IPS-18a (cell line): ENCODE measurements around the gene AHDC1.
A peak's percentile ranks its signal among the peaks of the same experiment; 100 is the strongest.
"Not testable (repeated sequence)": the region's sequence is repeated elsewhere in the genome, so short reads cannot be mapped to it uniquely, and the experiment has no call there.

ENCODE experiments used
- H3K27ac ChIP-seq: one replicate; pipeline ENCODE4 v1.5.1; 2013; ENCODE audit warnings: low read length
- H3K27me3 ChIP-seq: one replicate; pipeline ENCODE4 v1.6.1; 2013; ENCODE audit warnings: mild to moderate bottlenecking, low read length; ENCODE audit not compliant: control insufficient read depth, insufficient read depth
- H3K36me3 ChIP-seq: one replicate; pipeline ENCODE4 v1.6.1; 2013; ENCODE audit warnings: low read depth, low read length; ENCODE audit not compliant: control insufficient read depth
- H3K4me1 ChIP-seq: one replicate; pipeline ENCODE4 v1.6.1; 2013; ENCODE audit warnings: low read depth, low read length; ENCODE audit not compliant: control insufficient read depth
- H3K4me3 ChIP-seq: one replicate; pipeline ENCODE4 v1.5.1; 2013; ENCODE audit warnings: low read length
- H3K9ac ChIP-seq: one replicate; pipeline ENCODE4 v1.6.1; 2013; ENCODE audit warnings: mild to moderate bottlenecking, low read length, moderate library complexity
- H3K9me3 ChIP-seq: one replicate; pipeline ENCODE4 v1.6.1; 2013; ENCODE audit warnings: low read depth, low read length; ENCODE audit not compliant: control insufficient read depth

Gene AHDC1

DNA sequence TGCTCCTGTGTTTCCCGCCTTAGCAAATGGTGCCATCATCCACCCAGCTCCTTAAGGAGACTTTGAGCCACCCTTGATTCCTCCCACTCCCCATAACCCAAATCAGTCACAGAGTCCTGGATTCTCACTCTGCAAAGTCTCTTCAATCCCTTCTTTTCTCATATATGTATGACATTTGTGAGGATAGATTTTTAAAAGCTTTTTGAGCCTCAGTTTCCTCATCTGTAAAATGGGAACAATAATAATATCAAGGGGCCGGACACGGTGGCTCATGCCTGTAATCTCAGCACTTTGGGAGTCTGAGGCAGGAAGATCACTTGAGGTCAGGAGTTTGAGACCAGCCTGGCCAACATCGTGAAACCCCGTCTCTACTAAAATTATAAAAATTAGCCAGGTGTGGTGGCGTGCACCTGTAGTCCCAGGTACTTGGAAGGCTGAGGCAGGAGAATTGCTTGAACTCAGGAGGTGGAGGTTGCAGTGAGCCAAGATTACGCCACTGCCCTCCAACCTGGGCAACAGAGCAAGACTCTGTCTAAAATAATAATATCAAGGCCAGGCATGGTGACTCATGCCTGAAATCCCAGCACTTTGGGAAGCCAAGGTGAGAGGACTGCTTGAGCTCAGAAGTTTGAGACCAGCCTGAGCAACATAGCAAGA is 16.0 kb upstream of the AHDC1 start:
- not testable (repeated sequence) for H3K9me3 ChIP-seq, H3K4me3 ChIP-seq, H3K36me3 ChIP-seq, H3K9ac ChIP-seq, H3K4me1 ChIP-seq, H3K27ac ChIP-seq
- H3K27me3 ChIP-seq = peaks cover 12% of the 10 kb centered on the region

DNA sequence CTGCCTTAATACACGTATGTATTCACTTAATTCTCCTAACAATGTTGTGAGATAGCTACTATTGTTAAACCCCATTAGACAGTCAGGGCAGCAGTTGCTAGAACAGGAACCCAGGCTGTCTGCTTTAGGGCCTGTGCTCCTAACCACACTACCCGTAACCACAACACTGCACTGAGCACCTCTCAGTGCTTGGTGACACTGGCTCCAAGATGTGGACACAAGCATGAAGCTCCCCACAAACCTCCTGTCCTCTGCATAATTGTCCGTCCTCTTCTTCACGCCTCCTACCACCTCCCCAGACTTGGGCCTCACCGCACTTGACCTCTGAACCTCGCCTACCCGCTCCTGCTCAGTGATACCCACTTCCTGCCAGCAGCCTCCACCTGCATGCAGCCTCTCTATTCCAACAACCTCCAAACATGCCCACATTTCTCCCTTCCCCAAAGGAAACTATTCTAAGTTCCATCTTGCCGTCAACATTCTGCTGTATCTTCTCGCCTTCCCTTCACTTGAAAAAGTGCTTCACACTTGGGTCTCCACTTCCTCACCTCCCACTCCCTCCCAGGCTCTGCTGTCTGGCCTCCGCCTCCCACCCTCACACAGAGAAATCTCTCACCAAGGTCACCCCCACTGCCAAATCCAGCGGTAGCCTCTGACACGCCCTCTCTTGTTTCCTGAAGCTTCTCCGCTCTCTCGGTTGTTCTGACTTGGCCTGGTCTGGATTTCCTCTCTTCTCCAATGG is 14.6 kb upstream of the AHDC1 start:
- H3K9me3 ChIP-seq = no peaks in the 10 kb centered on the region
- peaks cover 7% of the 10 kb centered on the region for H3K4me1 ChIP-seq
- peaks cover 12% of the 10 kb centered on the region for H3K27me3 ChIP-seq
- no peaks in the 10 kb centered on the region for H3K36me3 ChIP-seq
- H3K4me3 ChIP-seq = no peak overlapping the region
- no peak overlapping the region for H3K9ac ChIP-seq
- H3K27ac ChIP-seq = no peak overlapping the region

DNA sequence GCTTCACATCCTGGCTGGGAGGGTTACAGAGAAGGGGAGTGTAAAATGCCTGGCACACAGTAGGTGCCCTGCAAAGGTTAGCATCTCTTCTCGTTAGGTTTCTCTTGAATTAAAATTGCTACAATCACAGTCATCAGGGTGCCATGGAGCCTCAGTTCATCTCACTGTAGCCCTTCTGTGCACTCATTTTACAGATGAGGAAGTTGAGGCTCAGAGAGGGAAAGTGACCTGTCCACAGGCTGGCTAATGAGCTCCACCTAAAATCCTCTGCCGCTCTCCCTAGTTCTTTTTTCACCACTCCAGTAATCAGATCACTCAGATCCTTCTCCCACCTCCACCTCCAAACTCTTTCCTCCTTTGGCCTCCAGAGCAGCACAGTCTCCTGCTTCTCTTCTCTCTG is 13.5 kb upstream of the AHDC1 start:
- no peaks in the 10 kb centered on the region for H3K36me3 ChIP-seq
- no peak overlapping the region for H3K4me3 ChIP-seq
- no peaks in the 10 kb centered on the region for H3K9me3 ChIP-seq
- H3K27me3 ChIP-seq = peaks cover 12% of the 10 kb centered on the region
- H3K9ac ChIP-seq = no peak overlapping the region
- H3K27ac ChIP-seq = no peak overlapping the region
- no peaks in the 10 kb centered on the region for H3K4me1 ChIP-seq

DNA sequence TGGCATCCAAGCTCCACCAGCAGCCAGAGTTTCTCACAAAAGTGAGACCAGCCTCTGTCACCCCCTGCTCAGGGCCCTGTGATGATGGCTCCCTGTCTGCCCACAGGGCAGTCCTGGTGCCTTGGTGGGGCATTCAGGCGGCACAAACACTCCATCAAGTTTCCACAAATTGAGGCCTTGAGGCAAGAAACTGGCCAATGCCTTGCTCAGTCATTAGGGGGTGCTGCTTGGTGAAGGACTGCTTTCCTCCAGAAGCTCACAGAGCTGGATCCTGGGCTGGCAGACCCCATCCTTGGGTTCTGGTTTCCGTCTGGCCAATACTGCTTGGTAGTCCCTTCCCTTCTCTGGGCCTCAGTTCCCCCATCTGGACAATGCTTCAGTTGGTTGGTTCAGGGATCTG is 12.5 kb upstream of the AHDC1 start:
- Histone ChIP-seq H3K9ac (no peak overlapping the region), H3K9me3 (no peaks in the 10 kb centered on the region), H3K36me3 (no peaks in the 10 kb centered on the region), H3K27ac (no peak overlapping the region), H3K4me1 (no peaks in the 10 kb centered on the region), H3K27me3 (peaks cover 12% of the 10 kb centered on the region), H3K4me3 (no peak overlapping the region)

DNA sequence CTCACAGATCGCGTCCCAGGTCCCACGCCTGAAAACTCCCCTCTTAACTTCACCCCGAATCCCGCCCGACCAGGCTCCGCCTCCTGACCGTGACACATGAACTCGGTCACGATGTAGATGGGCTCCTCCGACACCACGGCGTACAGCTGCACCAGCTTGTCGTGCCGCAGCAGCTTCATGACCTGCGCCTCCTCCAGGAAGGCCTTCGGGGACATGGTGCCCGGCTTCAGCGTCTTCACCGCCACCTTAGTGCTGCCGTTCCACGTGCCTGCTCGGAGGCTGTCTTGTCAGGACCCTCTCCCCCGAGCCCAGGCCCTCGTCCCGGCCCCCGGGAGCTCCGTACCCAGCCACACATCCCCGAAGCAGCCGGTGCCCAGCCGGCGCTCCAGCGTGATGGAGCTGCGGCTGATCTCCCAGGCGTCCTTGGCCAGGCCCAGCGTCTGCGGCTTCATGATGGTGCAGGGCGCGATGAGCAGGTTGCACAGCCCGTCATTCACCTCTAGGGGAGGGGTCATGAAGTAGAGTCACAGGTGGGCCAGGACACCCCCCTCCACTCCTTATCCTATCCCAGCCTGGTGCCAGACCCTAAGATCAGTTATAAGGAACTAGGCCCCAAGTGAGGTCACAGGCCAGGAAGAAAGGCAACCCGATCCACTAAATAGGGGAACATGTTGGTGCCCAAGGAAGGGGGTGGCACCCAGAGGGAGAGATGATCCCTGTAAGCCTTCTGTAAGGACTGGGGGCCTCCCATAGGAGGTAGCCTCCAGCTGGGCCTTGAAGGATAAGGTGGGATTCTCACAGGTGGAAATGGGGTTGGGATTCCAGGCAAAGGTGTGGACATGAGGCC is 11.6 kb upstream of the AHDC1 start:
- H3K9me3 ChIP-seq = no peaks in the 10 kb centered on the region
- H3K27me3 ChIP-seq = peaks cover 12% of the 10 kb centered on the region
- H3K4me3 ChIP-seq = peak overlapping the region; percentile 68
- H3K9ac ChIP-seq = no peak overlapping the region
- no peak overlapping the region for H3K27ac ChIP-seq
- H3K36me3 ChIP-seq = no peaks in the 10 kb centered on the region
- H3K4me1 ChIP-seq = no peaks in the 10 kb centered on the region

DNA sequence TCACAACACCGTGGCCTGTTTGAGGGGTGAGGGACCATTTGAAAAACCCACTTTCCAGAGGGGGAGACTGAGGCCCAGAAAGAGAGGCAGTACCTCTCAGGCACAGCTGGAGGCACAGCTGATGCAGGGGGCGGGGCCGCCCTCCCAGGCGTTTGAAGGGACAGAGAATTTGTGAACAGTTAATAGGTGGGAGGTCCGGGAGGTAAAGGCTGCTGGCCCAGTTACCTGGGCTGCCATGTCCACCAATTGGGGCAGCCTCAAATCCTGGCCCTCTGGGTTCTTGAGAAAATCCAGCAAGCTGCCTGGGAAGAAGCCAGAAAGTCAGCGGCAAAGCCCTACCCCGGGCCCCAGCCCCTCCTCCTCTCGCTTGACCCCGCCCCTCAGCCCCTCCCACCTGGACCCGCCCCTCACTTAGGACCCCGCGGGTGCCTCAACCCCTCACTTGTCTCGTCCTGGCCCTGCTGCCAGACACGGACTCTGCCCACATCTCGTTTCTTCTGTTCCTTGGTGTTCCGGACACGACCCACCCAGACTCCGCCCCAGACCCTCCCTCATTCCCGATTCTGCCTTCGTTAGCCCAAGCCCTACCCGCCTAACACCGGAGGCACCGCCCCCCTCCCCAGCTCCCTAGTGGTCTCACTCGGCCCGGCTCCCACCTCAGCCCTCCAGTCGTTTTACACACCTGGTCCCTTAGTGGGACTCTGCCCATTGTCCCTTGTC is 10.8 kb upstream of the AHDC1 start:
- Histone ChIP-seq H3K27ac (no peak overlapping the region), H3K4me3 (peak overlapping the region; percentile 68), H3K4me1 (no peaks in the 10 kb centered on the region), H3K9ac (no peak overlapping the region), H3K9me3 (no peaks in the 10 kb centered on the region), H3K36me3 (no peaks in the 10 kb centered on the region), H3K27me3 (peaks cover 12% of the 10 kb centered on the region)

DNA sequence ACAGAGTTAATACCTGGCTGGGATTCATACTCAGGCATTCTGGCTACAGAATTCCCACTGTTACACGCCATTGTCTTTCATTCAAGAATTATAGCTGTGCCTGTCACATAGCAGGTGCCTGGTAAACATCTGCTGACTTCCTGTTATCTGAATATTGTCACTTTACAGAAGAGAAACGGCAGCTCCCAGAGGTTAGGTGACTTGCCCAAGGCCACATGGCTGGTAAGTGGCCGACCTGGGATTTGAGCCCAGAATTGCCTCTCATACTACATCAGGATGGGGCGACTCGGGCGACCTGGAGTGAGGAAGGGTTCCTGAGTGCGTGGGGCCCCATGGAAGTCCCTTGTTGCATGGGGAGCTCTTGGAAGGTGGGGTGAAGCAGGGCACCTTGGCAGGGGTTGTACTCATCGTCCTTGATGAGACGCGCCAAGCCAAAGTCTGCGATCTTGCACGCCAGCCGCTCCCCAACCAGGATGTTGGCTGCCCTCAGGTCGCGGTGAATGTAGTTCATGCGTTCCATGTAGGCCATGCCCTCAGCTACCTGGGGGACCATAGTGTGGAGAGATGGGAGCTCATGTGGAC is 10.2 kb upstream of the AHDC1 start:
- Histone ChIP-seq H3K9me3 (no peaks in the 10 kb centered on the region), H3K4me3 (peak overlapping the region; percentile 68), H3K27me3 (peaks cover 12% of the 10 kb centered on the region), H3K4me1 (no peaks in the 10 kb centered on the region), H3K36me3 (no peaks in the 10 kb centered on the region), H3K9ac (no peak overlapping the region), H3K27ac (no peak overlapping the region)

DNA sequence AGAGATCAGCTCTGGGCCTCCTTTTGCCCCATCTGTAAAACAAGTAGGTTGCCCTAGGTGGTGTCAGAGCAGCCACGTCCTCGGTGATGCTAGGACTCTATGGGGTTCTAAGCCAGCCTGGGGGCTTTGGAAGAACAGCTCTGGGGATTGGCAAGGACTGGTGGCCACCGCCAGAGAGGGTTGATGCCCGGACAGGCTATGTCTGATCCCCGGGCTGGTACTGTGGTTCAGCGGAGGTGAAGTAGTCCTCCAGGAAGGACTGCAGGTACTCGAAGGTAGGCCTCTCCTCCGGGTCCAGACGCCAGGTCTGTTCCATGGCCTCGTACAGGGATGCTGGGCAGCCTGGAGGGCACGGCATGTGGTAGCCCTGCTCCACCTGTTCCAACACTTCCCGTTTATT is 8.8 kb upstream of the AHDC1 start:
- Histone ChIP-seq H3K36me3 (no peaks in the 10 kb centered on the region), H3K4me1 (peaks cover 7% of the 10 kb centered on the region), H3K27me3 (peaks cover 12% of the 10 kb centered on the region), H3K9ac (no peak overlapping the region), H3K9me3 (no peaks in the 10 kb centered on the region), H3K4me3 (no peak overlapping the region), H3K27ac (no peak overlapping the region)

DNA sequence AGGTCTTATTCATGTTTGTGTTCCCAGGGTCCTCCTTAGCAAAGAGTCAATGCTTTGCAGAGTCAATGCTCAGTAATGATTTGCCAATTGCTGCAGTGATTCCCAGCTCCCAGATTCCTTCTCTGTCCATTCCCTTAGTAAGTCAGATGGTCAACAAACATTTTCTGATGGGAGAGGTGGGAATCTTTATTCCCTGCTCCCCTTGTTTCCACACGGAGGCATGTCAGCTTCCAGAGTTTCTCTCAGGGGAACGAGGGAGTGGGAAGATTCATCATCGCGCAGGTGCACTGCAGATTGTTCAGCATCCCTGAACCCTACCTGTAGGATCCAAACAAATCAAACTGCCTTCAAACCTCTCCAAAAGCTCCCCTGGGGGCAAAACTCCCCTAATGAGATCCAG is 7.5 kb upstream of the AHDC1 start:
- no peak overlapping the region for H3K9ac ChIP-seq
- peaks cover 12% of the 10 kb centered on the region for H3K27me3 ChIP-seq
- H3K4me1 ChIP-seq = peaks cover 20% of the 10 kb centered on the region
- H3K27ac ChIP-seq = no peak overlapping the region
- no peaks in the 10 kb centered on the region for H3K36me3 ChIP-seq
- no peaks in the 10 kb centered on the region for H3K9me3 ChIP-seq
- H3K4me3 ChIP-seq = no peak overlapping the region

DNA sequence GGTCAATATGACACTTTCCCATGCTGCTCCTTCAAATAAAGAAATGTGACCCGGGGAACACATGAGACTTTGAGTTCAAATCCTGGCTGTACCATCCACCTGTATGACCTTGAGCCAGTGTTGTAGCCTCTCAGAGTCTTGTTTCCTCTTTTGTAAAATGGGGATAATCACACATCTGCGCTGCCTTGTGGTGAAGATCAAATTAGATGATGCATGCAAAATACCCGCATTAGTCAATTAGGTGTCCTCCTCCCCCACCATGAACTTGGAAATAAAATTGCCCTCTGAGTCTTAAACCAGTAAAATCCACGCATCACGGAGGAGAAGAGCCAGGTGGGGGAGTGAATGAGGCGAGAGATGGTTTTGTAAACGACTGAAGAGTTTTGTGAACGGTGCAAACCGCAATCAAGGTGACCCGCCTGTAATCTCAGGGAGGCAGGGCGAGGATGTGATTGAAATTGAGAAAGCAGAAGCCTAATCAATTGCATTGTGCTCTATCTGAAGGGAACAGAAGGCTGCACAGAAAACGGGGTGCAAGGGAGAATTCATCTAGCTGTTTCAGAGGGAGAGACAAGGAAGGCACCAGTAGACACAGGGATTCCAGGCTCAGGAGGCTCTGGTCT is 5.8 kb upstream of the AHDC1 start:
- Histone ChIP-seq H3K4me1 (peaks cover 37% of the 10 kb centered on the region), H3K4me3 (no peak overlapping the region), H3K27ac (no peak overlapping the region), H3K36me3 (no peaks in the 10 kb centered on the region), H3K9ac (no peak overlapping the region), H3K27me3 (peaks cover 5% of the 10 kb centered on the region), H3K9me3 (no peaks in the 10 kb centered on the region)

DNA sequence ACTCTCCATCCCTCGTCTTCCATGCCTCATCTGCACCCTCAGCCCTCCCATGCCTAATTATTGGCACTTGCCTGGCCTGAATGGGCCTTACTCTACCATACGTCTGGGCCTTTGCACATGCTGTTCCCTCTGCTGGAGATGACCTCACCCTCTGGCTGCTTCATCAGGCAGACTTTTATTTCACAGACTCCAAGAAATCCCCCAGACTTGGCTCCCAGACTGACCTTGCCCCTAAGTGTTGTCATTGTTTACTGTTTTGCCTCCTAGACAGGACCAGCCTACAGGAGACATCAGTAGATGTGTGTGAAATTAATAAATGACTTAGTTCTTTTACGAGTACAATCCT is 5.2 kb upstream of the AHDC1 start:
- H3K4me1 ChIP-seq = peaks cover 37% of the 10 kb centered on the region
- no peaks in the 10 kb centered on the region for H3K9me3 ChIP-seq
- no peak overlapping the region for H3K4me3 ChIP-seq
- no peak overlapping the region for H3K27ac ChIP-seq
- H3K36me3 ChIP-seq = no peaks in the 10 kb centered on the region
- no peak overlapping the region for H3K9ac ChIP-seq
- H3K27me3 ChIP-seq = peaks cover 6% of the 10 kb centered on the region
